ENCODE measurements around the gene STOML1. TPM values are rescaled to one million over a fixed set of nuclear protein-coding genes. Genes with fewer than 3 reads are reported as not detected.

STOML1 gene
- polyA plus RNA-seq, 1 donor = 9.6 TPM

DNA sequence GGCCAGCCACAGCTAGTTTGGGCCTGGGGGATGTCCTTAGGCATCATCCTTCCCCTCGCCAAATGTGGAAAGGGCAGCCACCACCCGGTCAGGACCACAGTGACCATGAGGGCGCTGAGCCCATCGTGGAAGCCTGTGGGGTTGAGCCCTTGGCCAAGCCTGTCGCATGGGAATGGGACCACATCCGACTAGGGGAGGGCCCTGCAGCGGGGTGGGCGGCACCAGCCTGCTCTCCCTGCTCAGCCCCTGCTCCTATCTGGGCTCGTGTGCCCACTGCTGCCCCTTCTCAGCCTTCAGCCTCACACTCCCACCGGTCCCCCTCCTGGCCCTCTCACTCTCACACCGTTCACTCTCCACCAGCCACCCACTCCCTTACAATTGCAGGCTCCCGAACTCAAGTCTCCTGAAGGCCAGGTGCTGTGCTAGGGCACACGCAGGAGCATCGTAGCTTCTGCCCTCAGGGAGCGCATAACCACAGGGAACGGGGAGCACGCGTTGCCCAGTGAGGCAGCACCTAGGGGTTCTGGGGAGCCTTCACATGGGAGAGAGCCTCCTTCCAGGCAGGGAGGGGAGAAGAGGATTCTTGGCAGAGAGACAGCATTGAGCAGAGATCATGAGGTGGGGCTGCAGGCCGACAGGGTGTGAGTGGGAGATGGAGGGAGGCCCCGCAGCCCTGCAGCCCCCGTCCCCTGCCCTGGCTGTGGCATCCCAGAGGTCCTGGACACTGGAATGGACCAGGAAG lies 39.8 kb downstream of the STOML1 start:
- H3K4me3 ChIP-seq (ENCODE audit: low read length) = no peak overlapping the region
- H3K27me3 ChIP-seq (ENCODE audit: control insufficient read depth, insufficient read depth, low read length) = no peaks in the 10 kb centered on the region
- H3K4me1 ChIP-seq (ENCODE audit: control insufficient read depth, insufficient read depth, low read length) = peaks cover 12% of the 10 kb centered on the region
- no peaks in the 10 kb centered on the region for H3K9me3 ChIP-seq (ENCODE audit: control insufficient read depth, low read depth, low read length)
- DNase-seq = no peak
- H3K36me3 ChIP-seq (ENCODE audit: control insufficient read depth, insufficient read depth, low read length) = no peaks in the 10 kb centered on the region
- WGBS (ENCODE audit: insufficient coverage, low lambda C conversion rate) = no CpG with 5 or more reads among the region's 21 CpGs
- H3K27ac ChIP-seq (ENCODE audit: low read length) = peak overlapping the region; percentile 78

DNA sequence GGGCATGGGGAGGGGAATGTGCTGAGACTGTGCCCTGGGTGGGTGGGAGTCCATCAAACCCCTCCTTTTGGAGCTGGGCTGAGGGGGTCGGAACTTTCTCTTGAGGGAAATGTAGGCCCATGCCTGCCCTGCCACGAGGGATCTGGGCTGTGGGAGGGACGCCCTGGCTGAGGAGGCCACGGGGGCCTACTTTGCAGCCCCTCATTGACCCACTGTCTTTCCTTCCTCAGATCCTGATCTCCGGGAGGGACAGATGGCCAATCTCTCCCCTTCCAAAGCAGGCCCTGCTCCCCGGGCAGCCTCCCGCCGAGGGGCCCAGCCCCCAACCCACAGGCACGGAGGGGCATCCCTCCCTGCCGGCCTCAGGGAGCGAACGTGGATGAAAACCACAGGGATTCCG lies 40.5 kb downstream of the STOML1 start:
- no peaks in the 10 kb centered on the region for H3K9me3 ChIP-seq (ENCODE audit: control insufficient read depth, low read depth, low read length)
- no peak for DNase-seq
- WGBS (ENCODE audit: insufficient coverage, low lambda C conversion rate) = no CpG with 5 or more reads among the region's 13 CpGs

DNA sequence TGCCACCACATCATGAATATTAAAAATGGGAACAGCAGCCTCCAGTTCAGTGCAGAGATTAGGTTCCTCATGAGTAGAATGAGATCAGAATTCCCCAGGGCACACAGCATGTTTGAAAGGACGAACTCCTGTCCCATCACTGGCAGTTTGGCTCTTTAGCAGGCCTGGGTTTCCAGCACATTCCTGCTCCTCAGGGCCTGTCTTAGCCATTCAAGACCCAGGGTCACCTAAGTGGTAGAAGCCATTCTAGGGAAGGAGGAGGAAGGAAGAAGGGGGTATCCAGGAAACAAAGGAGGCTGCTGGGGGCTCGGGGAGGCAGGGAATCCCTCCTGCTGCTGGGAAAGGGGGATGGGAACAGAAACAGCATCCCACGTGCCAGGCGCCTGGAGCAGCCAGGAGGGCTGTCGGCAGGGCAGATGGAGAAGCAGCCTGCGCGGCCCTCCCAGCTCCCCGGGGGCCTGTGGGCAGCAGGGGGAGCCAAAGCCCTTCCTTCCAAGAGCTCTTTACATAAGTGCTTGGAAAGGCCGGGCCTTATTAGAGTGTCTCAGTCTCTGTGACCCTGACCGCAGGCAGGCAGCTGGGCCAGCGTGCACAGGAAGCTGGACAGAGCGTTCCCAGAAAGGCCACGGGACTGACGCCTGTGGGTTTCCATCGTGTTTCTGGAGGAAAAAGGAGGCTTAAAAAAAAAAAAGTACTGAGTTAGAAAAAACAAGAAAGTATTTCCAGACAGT lies 41.1 kb downstream of the STOML1 start:
- H3K27me3 ChIP-seq (ENCODE audit: control insufficient read depth, insufficient read depth, low read length) = no peaks in the 10 kb centered on the region
- DNase-seq = peak; percentile 84 to 86
- WGBS (ENCODE audit: insufficient coverage, low lambda C conversion rate) = 7% methylated on average over 3 of the region's 15 CpGs
- no peak overlapping the region for H3K4me3 ChIP-seq (ENCODE audit: low read length)
- H3K36me3 ChIP-seq (ENCODE audit: control insufficient read depth, insufficient read depth, low read length) = no peaks in the 10 kb centered on the region
- H3K4me1 ChIP-seq (ENCODE audit: control insufficient read depth, insufficient read depth, low read length) = peaks cover 12% of the 10 kb centered on the region
- no peaks in the 10 kb centered on the region for H3K9me3 ChIP-seq (ENCODE audit: control insufficient read depth, low read depth, low read length)
- peak overlapping the region; percentile 78 for H3K27ac ChIP-seq (ENCODE audit: low read length)

More for the DNA sequence above, 40.5 kb downstream of the STOML1 start:
- Histone ChIP-seq H3K27ac (ENCODE audit: low read length) (peak overlapping the region; percentile 78), H3K4me1 (ENCODE audit: control insufficient read depth, insufficient read depth, low read length) (peaks cover 12% of the 10 kb centered on the region), H3K4me3 (ENCODE audit: low read length) (no peak overlapping the region), H3K36me3 (ENCODE audit: control insufficient read depth, insufficient read depth, low read length) (no peaks in the 10 kb centered on the region), H3K27me3 (ENCODE audit: control insufficient read depth, insufficient read depth, low read length) (no peaks in the 10 kb centered on the region)

DNA sequence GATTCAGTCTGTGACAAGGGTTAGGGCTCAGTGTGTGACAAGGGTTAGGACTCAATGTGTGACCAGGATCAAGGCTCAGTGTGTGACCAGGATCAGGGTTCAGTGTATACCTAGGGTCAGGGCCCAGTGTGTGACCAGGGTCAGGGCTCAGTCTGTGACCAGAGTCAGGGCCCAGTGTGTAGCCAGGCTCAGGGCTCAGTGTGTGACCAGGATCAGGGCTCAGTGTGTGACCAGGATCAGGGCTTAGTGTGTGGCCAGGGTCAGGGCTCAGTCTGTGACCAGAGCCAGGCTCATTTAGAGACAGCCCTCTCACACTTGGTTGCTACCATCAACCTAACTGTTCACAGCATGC lies 41.6 kb downstream of the STOML1 start:
- Histone ChIP-seq H3K4me3 (ENCODE audit: low read length) (no peak overlapping the region), H3K36me3 (ENCODE audit: control insufficient read depth, insufficient read depth, low read length) (no peaks in the 10 kb centered on the region), H3K27me3 (ENCODE audit: control insufficient read depth, insufficient read depth, low read length) (no peaks in the 10 kb centered on the region), H3K9me3 (ENCODE audit: control insufficient read depth, low read depth, low read length) (no peaks in the 10 kb centered on the region), H3K27ac (ENCODE audit: low read length) (no peak overlapping the region), H3K4me1 (ENCODE audit: control insufficient read depth, insufficient read depth, low read length) (peaks cover 12% of the 10 kb centered on the region)
- no peak for DNase-seq

DNA sequence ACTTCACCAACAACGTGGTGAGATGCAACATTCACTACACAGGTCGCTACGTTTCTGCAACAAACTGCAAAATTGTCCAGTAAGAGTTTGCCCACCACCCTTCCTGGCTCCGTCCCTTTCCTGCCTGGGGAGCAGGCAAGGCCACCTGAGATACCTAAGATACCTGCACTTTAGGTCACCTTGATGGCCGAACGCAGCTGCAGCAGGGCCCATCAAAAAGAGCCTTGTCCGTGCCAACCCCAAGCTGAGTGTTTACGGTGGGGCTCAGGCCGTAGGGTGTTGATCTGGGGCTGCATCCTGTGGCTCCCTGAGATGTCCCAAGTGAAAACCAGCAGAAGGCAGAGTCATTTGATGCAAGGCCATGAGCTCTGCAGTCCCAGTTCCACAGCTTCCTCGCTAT lies 42.6 kb downstream of the STOML1 start:
- WGBS (ENCODE audit: insufficient coverage, low lambda C conversion rate) = 93% methylated on average over 3 of the region's 10 CpGs
- Histone ChIP-seq H3K36me3 (ENCODE audit: control insufficient read depth, insufficient read depth, low read length) (no peaks in the 10 kb centered on the region), H3K27ac (ENCODE audit: low read length) (no peak overlapping the region), H3K27me3 (ENCODE audit: control insufficient read depth, insufficient read depth, low read length) (no peaks in the 10 kb centered on the region), H3K4me1 (ENCODE audit: control insufficient read depth, insufficient read depth, low read length) (peaks cover 12% of the 10 kb centered on the region), H3K9me3 (ENCODE audit: control insufficient read depth, low read depth, low read length) (no peaks in the 10 kb centered on the region), H3K4me3 (ENCODE audit: low read length) (no peak overlapping the region)
- DNase-seq = no peak

DNA sequence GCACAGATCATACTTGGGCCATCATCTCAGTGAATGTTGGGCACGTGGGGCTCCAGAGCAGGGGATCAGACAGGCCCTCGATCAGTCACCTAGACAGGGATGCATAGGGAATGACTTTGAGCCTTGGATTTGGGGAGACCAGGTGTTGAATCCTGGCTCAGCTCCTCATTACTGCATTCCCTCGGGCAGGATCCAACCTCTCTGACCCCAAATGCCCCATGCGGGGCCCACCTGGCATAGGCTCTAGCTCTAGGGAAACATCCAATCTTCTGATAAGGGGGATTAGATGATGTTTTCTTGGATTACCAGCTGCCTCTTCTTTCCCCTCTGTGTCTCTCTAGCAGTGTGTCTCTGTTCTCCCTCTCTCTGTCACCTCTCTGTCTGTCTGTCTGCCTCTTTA lies 43.1 kb downstream of the STOML1 start:
- Histone ChIP-seq H3K27ac (ENCODE audit: low read length) (no peak overlapping the region), H3K36me3 (ENCODE audit: control insufficient read depth, insufficient read depth, low read length) (no peaks in the 10 kb centered on the region), H3K4me3 (ENCODE audit: low read length) (no peak overlapping the region), H3K9me3 (ENCODE audit: control insufficient read depth, low read depth, low read length) (no peaks in the 10 kb centered on the region), H3K4me1 (ENCODE audit: control insufficient read depth, insufficient read depth, low read length) (peaks cover 12% of the 10 kb centered on the region), H3K27me3 (ENCODE audit: control insufficient read depth, insufficient read depth, low read length) (no peaks in the 10 kb centered on the region)
- DNase-seq = no peak
- no CpG with 5 or more reads among the region's 4 CpGs for WGBS (ENCODE audit: insufficient coverage, low lambda C conversion rate)

DNA sequence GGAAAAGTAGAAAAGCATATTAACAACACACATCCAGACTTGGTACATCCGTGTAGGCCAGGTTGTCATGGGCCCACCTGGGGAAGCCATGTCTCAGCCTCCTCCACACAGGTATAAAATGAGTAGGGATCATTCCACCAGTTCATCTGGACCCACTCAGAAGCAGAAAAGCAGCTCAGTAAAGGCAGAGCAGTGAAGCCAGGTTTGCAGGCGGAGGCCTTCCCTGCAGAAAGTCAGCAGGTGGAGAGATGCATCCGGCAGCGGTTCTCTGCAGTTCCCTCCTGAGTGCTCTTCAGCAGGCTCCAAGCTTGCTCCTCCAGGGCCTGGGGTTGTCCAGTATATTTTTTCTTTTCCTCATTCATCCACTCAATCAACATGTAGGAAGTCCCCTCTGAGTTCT lies 43.7 kb downstream of the STOML1 start:
- no peak for DNase-seq
- Histone ChIP-seq H3K9me3 (ENCODE audit: control insufficient read depth, low read depth, low read length) (peaks cover under 1% of the 10 kb centered on the region), H3K36me3 (ENCODE audit: control insufficient read depth, insufficient read depth, low read length) (no peaks in the 10 kb centered on the region), H3K27me3 (ENCODE audit: control insufficient read depth, insufficient read depth, low read length) (no peaks in the 10 kb centered on the region), H3K27ac (ENCODE audit: low read length) (no peak overlapping the region), H3K4me1 (ENCODE audit: control insufficient read depth, insufficient read depth, low read length) (peaks cover 12% of the 10 kb centered on the region), H3K4me3 (ENCODE audit: low read length) (no peak overlapping the region)
- no CpG with 5 or more reads among the region's 4 CpGs for WGBS (ENCODE audit: insufficient coverage, low lambda C conversion rate)

DNA sequence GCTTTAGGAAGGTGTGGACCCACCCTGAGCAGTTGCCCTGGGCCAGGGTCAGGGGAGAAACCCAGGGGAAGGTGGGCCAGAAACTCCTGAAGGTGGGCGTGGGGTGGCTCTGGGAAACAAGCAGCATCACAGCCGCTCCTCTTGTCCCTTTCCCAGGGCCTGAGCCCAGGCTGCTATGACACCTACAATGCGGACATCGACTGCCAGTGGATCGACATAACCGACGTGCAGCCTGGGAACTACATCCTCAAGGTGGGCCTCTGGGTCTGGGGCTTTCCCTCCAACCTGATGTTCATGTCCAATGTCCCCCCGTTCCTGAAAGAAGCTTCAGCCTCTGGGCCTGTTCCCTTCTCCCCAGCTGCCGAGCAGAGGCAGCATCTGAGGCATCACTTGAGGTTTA lies 44.4 kb downstream of the STOML1 start:
- no peak overlapping the region for H3K4me3 ChIP-seq (ENCODE audit: low read length)
- no peaks in the 10 kb centered on the region for H3K36me3 ChIP-seq (ENCODE audit: control insufficient read depth, insufficient read depth, low read length)
- WGBS (ENCODE audit: insufficient coverage, low lambda C conversion rate) = no CpG with 5 or more reads among the region's 9 CpGs
- H3K4me1 ChIP-seq (ENCODE audit: control insufficient read depth, insufficient read depth, low read length) = peaks cover 12% of the 10 kb centered on the region
- no peak overlapping the region for H3K27ac ChIP-seq (ENCODE audit: low read length)
- H3K27me3 ChIP-seq (ENCODE audit: control insufficient read depth, insufficient read depth, low read length) = no peaks in the 10 kb centered on the region
- no peak for DNase-seq
- H3K9me3 ChIP-seq (ENCODE audit: control insufficient read depth, low read depth, low read length) = peaks cover 3% of the 10 kb centered on the region

DNA sequence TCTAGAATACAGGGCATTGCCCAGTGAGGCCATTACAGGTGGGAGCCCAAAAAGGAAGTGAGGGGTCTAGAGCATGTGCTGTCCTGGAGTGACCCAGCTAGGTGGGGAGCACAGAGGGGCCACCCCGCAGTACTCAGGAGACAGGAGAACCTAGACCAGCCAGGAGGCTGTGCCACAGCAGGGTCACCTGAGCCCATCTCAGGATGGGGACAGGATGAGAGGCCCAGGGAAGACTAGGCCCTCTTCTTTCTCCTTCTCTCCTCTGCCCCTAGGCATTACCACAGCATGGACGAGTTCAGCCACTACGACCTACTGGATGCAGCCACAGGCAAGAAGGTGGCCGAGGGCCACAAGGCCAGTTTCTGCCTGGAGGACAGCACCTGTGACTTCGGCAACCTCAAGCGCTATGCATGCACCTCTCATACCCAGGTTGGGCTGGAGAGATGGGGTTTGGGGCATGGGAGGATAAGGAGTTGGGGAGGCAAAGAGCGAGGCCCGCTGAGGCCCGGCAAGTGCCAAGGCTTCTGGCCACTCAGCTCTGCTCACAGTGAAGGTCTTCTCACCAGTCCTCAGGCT lies 45.2 kb downstream of the STOML1 start:
- Histone ChIP-seq H3K27ac (ENCODE audit: low read length) (no peak overlapping the region), H3K27me3 (ENCODE audit: control insufficient read depth, insufficient read depth, low read length) (no peaks in the 10 kb centered on the region), H3K36me3 (ENCODE audit: control insufficient read depth, insufficient read depth, low read length) (no peaks in the 10 kb centered on the region), H3K4me3 (ENCODE audit: low read length) (no peak overlapping the region), H3K4me1 (ENCODE audit: control insufficient read depth, insufficient read depth, low read length) (peaks cover 7% of the 10 kb centered on the region), H3K9me3 (ENCODE audit: control insufficient read depth, low read depth, low read length) (peaks cover 3% of the 10 kb centered on the region)
- no CpG with 5 or more reads among the region's 9 CpGs for WGBS (ENCODE audit: insufficient coverage, low lambda C conversion rate)
- no peak for DNase-seq

DNA sequence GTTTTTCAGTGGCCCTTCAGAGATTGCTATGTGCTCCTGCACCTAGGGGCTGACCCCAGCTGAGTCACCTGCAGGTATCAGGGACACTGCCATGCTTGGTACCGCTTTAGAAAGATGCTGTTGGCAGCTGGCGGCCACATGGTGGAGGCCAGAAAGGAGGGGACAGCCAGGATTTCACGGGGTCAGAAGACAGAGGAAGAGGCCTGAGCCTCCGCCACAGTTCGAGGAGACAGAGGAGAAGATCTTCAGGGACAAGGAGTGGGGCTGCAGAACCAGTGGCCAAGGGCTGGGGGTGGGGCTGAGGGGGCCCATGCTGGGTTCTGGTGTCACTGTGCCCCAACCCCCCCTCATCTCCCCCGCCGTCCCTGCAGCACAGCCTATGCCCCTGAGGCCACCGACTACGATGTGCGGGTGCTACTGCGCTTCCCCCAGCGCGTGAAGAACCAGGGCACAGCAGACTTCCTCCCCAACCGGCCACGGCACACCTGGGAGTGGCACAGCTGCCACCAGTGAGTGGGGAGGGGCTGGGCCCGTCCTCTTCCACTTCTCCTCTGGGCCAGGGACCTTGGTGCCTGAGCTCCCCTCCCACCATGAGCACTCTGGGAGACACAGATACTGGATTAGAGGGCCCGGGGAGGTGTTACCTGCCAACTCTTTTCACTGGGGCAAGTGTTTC lies 45.9 kb downstream of the STOML1 start:
- no CpG with 5 or more reads among the region's 17 CpGs for WGBS (ENCODE audit: insufficient coverage, low lambda C conversion rate)
- peaks cover under 1% of the 10 kb centered on the region for H3K4me1 ChIP-seq (ENCODE audit: control insufficient read depth, insufficient read depth, low read length)
- no peak overlapping the region for H3K4me3 ChIP-seq (ENCODE audit: low read length)

More for the DNA sequence above, 45.9 kb downstream of the STOML1 start:
- H3K9me3 ChIP-seq (ENCODE audit: control insufficient read depth, low read depth, low read length) = peaks cover 3% of the 10 kb centered on the region
- no peak overlapping the region for H3K27ac ChIP-seq (ENCODE audit: low read length)
- DNase-seq = no peak
- H3K36me3 ChIP-seq (ENCODE audit: control insufficient read depth, insufficient read depth, low read length) = no peaks in the 10 kb centered on the region
- no peaks in the 10 kb centered on the region for H3K27me3 ChIP-seq (ENCODE audit: control insufficient read depth, insufficient read depth, low read length)

All from large intestine (tissue), 3 donors.